Spinal cord (tissue), 10 donors: ENCODE measurements around the gene EPS8. TPM values are rescaled to one million over a fixed set of nuclear protein-coding genes. Genes with fewer than 3 reads are reported as not detected.
"Not testable (repeated sequence)": the region's sequence is repeated elsewhere in the genome, so short reads cannot be mapped to it uniquely, and the experiment has no call there.

Experiments
- DNase-seq, 6 donors: peaks; one replicate each; pipeline versions ENCODE4 v3.0.0 to v3.0.0-alpha.2; 2013 to 2015; ENCODE audit warnings: low spot score in 6 of 6, low read depth in 4 of 6
- H3K27ac ChIP-seq: one replicate; pipeline ENCODE4 v1.5.1; 2013; ENCODE audit warnings: low read depth, low read length, control low read depth
- H3K27me3 ChIP-seq: one replicate; pipeline ENCODE4 v1.6.1; 2013; ENCODE audit warnings: low read length; ENCODE audit not compliant: control insufficient read depth, insufficient read depth
- H3K36me3 ChIP-seq: one replicate; pipeline ENCODE4 v1.6.1; 2013; ENCODE audit warnings: low read length; ENCODE audit not compliant: control insufficient read depth, insufficient read depth
- H3K4me1 ChIP-seq: one replicate; pipeline ENCODE4 v1.6.1; 2013; ENCODE audit warnings: low read length; ENCODE audit not compliant: control insufficient read depth, insufficient read depth
- H3K4me3 ChIP-seq: one replicate; pipeline ENCODE4 v1.5.1; 2013; ENCODE audit warnings: low read depth, low read length, control low read depth
- H3K9me3 ChIP-seq: one replicate; pipeline ENCODE4 v1.6.1; 2013; ENCODE audit warnings: low read length; ENCODE audit not compliant: control insufficient read depth, insufficient read depth
- WGBS: methylation state at CpG from one replicate; pipeline ENCODE4 v1.1.5; 2013; ENCODE audit warnings: missing lambda C conversion rate; ENCODE audit not compliant: insufficient coverage; 5-methylcytosine and 5-hydroxymethylcytosine counted together
- polyA plus RNA-seq, 2 donors: library from polyadenylated mRNA; unstranded; fragments of 120-200 nt; gene quantifications; one replicate each; pipeline ENCODE4 v1.2.1, GENCODE V29; 2013; ENCODE audit not compliant: insufficient read length in 2 of 2
- total RNA-seq, 2 donors: library from RNA; depleted of rRNA in 1 of 2; stranded (reverse); fragments of 120-200 nt in 1 of 2; fragments of >200 nt in 1 of 2; gene quantifications; one replicate each; pipeline versions ENCODE4 v1.2.3 to v1.2.4, GENCODE V29; 2013 to 2014
- donor health status: healthy.

Gene EPS8
- total and polyA plus RNA-seq, 4 donors = 63.1 to 84.1 (median 73.7) TPM

- WGBS = no CpG with 5 or more reads among the region's 3 CpGs
- not testable (repeated sequence) for H3K36me3 ChIP-seq, H3K9me3 ChIP-seq, DNase-seq, H3K27me3 ChIP-seq, H3K4me3 ChIP-seq, H3K27ac ChIP-seq, H3K4me1 ChIP-seq
These were observed 47.3 kb downstream of the EPS8 start for GRCh38 chr12:15741870-15742269.

- DNase-seq = no peak
- Histone ChIP-seq H3K4me1 (no peaks in the 10 kb centered on the region), H3K27ac (no peak overlapping the region), H3K27me3 (no peaks in the 10 kb centered on the region), H3K9me3 (peaks cover 5% of the 10 kb centered on the region), H3K4me3 (no peak overlapping the region), H3K36me3 (no peaks in the 10 kb centered on the region)
- WGBS = no CpG with 5 or more reads among the region's 2 CpGs
These were observed 48.1 kb downstream of the EPS8 start for GRCh38 chr12:15741082-15741481.

GRCh38 chr12:15740389-15740788 lies 48.8 kb downstream of the EPS8 start:
- not testable (repeated sequence) for DNase-seq, H3K4me1 ChIP-seq, H3K9me3 ChIP-seq, H3K4me3 ChIP-seq, H3K27me3 ChIP-seq, H3K36me3 ChIP-seq, H3K27ac ChIP-seq
- 90% methylated on average over 2 of the region's 5 CpGs for WGBS

DNA sequence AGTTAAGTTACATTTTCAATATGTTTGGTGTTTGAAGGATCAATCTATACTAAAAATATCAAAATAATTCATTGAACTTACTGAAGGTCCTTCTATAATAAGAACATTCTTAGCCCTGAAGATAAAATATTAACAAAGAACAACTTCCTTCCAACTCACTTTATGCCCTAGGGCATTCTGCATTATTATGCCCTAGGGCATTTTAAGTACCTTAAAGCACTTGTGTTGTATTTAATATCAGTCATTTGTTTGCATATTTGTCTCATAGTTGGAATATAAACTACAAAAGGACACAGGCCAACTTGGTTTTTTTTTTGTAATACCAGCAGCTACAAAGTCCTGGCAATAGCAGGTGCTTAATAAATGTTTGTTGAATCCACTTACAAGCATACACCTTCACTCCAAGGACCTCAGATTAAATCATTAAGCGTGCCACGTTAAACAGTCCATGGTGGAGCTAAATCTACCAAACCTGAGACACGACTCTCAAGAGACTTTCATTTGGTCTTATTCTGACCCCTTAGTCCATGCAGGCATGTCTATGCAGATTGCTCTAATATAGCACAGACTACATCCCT lies 50.7 kb downstream of the EPS8 start:
- Histone ChIP-seq H3K4me1 (no peaks in the 10 kb centered on the region), H3K4me3 (no peak overlapping the region), H3K36me3 (no peaks in the 10 kb centered on the region), H3K9me3 (peaks cover 4% of the 10 kb centered on the region), H3K27ac (no peak overlapping the region), H3K27me3 (no peaks in the 10 kb centered on the region)
- 100% methylated on average over 3 of the region's 3 CpGs for WGBS
- no peak for DNase-seq

DNA sequence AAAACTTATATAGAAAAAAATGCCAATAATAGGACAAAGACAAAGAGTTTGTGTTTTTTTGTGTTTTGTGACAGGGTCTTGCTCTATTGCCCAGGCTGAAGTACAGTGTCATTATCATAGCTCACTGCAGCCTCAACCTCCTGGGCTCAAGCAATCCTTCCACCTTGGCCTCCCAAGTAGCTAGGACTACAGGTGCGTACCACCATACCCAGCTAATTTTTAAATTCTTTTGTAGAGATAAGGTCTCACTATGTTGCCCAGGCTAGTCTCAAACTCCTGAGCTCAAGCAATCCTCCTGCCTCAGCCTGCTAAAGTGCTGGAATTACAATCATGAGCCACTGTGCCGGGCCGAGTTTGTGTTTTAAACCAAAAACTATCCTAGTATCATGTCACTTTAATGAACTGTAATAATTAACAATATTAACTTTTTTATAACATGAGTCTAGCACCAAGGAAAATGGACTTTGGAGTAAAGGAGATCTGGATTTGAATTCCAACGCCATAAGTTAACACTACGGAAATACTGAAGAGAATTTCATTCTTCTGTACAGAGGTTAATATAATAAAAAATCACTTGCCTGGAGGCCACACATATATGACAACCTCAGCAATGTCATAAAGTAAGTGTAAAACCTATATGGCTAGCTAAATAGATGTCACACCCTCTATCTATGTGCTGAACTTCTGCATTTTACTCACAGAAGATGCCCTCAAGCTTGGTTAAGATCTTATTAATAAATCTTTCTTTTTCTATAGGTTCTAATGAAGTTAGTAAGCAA lies 53.2 kb downstream of the EPS8 start:
- Histone ChIP-seq H3K27ac (no peak overlapping the region), H3K9me3 (no peaks in the 10 kb centered on the region), H3K27me3 (no peaks in the 10 kb centered on the region), H3K36me3 (no peaks in the 10 kb centered on the region), H3K4me1 (no peaks in the 10 kb centered on the region), H3K4me3 (no peak overlapping the region)
- no peak for DNase-seq
- WGBS = no CpG with 5 or more reads among the region's 5 CpGs

GRCh38 chr12:15733136-15733535 lies 56.1 kb downstream of the EPS8 start:
- Histone ChIP-seq H3K27me3 (no peaks in the 10 kb centered on the region), H3K36me3 (no peaks in the 10 kb centered on the region), H3K4me1 (no peaks in the 10 kb centered on the region), H3K27ac (no peak overlapping the region), H3K9me3 (no peaks in the 10 kb centered on the region), H3K4me3 (no peak overlapping the region)
- WGBS = no CpG with 5 or more reads among the region's 3 CpGs
- no peak for DNase-seq

- no peak overlapping the region for H3K27ac ChIP-seq
- no peaks in the 10 kb centered on the region for H3K36me3 ChIP-seq
- no peak overlapping the region for H3K4me3 ChIP-seq
- DNase-seq = no peak
- H3K9me3 ChIP-seq = no peaks in the 10 kb centered on the region
- no peaks in the 10 kb centered on the region for H3K4me1 ChIP-seq
- H3K27me3 ChIP-seq = no peaks in the 10 kb centered on the region
- 80% methylated on average over 1 of the region's 6 CpGs for WGBS
These were observed 56.7 kb downstream of the EPS8 start for GRCh38 chr12:15732341-15733061.

DNA sequence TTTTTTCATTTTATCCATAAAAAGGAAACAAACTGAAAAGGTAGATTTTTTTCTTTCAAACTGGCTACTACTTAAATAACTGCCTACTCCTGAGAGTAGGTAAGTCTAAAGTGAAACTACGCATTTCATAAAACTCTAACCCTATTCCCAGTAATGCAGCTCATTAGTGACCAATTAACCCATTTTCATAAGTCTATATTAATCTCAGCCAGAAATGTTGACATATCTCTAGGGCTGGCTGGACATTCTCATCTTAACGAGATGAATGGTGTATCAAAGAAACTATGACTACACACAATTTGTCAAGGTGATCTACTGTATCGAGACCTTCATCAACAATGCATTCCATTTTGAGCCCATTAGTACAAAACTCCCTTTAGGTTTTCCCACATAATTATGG lies 57.2 kb downstream of the EPS8 start:
- no peak for DNase-seq
- Histone ChIP-seq H3K27ac (no peak overlapping the region), H3K36me3 (no peaks in the 10 kb centered on the region), H3K4me3 (no peak overlapping the region), H3K9me3 (no peaks in the 10 kb centered on the region), H3K27me3 (no peaks in the 10 kb centered on the region), H3K4me1 (no peaks in the 10 kb centered on the region)
- no CpG with 5 or more reads among the region's 3 CpGs for WGBS

DNA sequence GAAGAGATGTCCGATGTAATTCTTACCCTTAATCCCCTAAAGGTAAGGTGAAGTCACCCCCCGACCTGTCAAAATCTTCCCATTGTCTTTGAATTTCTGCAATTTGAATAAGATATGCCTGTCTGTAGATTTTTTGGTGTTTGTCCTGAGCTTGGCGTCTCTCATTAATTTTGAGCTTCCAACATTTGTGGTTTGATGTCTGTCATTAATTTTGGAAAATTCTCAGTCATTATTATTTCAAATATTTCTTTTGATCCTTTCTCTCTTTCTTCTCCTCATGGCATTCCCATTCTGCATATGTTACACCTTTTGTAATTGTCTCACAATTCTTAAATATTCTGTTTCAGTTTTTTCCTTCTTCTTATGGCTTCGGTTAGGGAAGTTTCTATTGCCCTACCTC lies 60.1 kb downstream of the EPS8 start:
- H3K36me3 ChIP-seq = no peaks in the 10 kb centered on the region
- no peak for DNase-seq
- no peak overlapping the region for H3K27ac ChIP-seq
- H3K4me1 ChIP-seq = no peaks in the 10 kb centered on the region
- H3K27me3 ChIP-seq = no peaks in the 10 kb centered on the region
- H3K4me3 ChIP-seq = no peak overlapping the region
- WGBS = no CpG with 5 or more reads among the region's 4 CpGs
- H3K9me3 ChIP-seq = no peaks in the 10 kb centered on the region
